ENCODE data around the gene OR2A12. TPM values are rescaled to one million over a fixed set of nuclear protein-coding genes. Genes with fewer than 3 reads are reported as not detected.

The OR2A12 gene
- total RNA-seq, 3 donors from 2014 or later, result not detected

DNA sequence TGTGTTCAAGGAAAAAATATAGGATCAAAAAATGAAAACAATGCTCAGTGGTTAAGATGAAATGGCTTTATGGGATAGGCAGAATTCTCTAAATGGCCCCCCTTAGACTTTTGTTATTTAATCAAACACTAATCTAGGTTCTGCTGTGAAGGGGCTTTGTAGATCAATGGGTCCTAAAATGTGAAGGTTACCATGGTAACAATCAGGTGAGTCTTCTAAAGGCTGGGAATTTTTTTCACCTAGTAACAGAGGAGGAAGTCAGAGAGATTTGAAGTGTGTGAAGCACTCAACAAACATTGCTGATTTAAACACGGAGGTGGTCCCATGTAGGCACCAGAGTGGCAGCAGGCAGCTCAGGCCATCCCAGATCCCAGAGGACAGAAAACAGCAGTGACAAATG is 48.0 kb downstream of the OR2A12 start:
- DNase-seq, result no peak
- H3K9me3 Mint-ChIP-seq, result no peaks in the 10 kb centered on the region

DNA sequence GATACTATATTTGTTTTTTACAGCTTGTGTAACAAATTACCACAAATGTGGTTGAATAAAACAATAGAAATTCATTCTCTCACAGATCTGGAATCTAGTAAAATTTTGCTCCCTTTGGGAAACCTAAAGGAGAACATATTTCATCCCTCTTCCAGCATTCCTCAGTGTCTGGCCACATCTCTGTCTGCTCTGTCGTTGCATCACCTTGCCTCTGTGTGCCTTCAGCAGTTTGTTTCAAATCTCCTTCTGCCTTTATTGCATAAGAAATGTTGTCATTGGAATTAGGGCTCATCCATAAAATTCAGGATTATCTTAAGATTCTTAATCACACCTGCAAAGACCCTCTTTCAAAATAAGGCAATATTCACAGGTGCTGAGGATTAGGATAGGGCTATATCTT is 51.4 kb downstream of the OR2A12 start:
- ATAC-seq (no peak), DNase-seq (no peak)
- H3K9me3 Mint-ChIP-seq, result no peaks in the 10 kb centered on the region
- no peaks in the 10 kb centered on the region for H3K4me1 Mint-ChIP-seq (ENCODE audit: low read depth)
- peaks cover 2% of the 10 kb centered on the region for H3K27me3 Mint-ChIP-seq (ENCODE audit: low read depth)
- no peaks in the 10 kb centered on the region for H3K36me3 Mint-ChIP-seq (ENCODE audit: insufficient read depth)
- no peak overlapping the region for H3K4me3 Mint-ChIP-seq

More for the DNA sequence above, 48.0 kb downstream of the OR2A12 start:
- Mint-ChIP-seq H3K4me1 (ENCODE audit: low read depth) (no peaks in the 10 kb centered on the region), H3K27me3 (ENCODE audit: low read depth) (peaks cover 4% of the 10 kb centered on the region), H3K36me3 (ENCODE audit: insufficient read depth) (no peaks in the 10 kb centered on the region), H3K4me3 (no peak overlapping the region)
- ATAC-seq, result no peak

DNA sequence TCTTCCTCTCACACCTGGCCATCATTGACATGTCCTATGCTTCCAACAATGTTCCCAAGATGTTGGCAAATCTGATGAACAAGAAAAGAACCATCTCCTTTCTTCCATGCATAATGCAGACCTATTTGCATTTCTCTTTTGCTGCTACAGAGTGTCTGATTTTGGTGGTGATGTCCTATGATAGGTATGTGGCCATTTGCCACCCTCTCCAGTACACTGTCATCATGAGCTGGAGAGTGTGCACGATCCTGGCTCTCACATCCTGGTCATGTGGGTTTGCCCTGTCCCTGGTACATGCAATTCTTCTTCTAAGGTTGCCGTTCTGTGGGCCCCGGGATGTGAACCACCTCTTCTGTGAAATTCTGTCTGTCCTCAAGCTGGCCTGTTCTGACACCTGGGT is 56.1 kb downstream of the OR2A12 start:
- Mint-ChIP-seq H3K4me3 (no peak overlapping the region), H3K36me3 (ENCODE audit: insufficient read depth) (no peaks in the 10 kb centered on the region), H3K27me3 (ENCODE audit: low read depth) (no peaks in the 10 kb centered on the region), H3K9me3 (peaks cover 4% of the 10 kb centered on the region), H3K4me1 (ENCODE audit: low read depth) (no peaks in the 10 kb centered on the region)
- DNase-seq, result no peak
- no peak for ATAC-seq

DNA sequence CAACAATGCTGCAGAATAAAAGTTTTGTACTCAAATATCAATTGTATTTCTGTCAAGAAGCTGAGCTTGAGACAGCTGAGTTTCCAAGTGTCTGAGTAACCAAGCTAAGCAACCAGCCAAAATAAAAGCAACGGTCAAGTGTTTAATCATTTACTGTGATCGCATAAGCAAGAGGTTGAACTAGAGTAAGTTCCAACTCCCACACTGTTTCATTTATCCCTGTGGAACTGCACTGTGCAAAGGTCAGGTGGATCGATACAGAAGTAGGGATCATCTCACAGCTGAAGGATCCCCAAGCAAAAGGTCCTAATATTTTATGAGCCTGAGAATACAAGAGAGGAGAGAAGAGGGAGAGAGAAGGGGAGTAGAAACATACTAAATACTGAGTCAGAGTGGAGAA is 58.3 kb downstream of the OR2A12 start:
- DNase-seq, result no peak
- Mint-ChIP-seq H3K27me3 (ENCODE audit: low read depth) (no peaks in the 10 kb centered on the region), H3K4me3 (no peak overlapping the region), H3K9me3 (peaks cover 23% of the 10 kb centered on the region), H3K36me3 (ENCODE audit: insufficient read depth) (peaks cover 4% of the 10 kb centered on the region), H3K4me1 (ENCODE audit: low read depth) (no peaks in the 10 kb centered on the region)
- ATAC-seq, result no peak

DNA sequence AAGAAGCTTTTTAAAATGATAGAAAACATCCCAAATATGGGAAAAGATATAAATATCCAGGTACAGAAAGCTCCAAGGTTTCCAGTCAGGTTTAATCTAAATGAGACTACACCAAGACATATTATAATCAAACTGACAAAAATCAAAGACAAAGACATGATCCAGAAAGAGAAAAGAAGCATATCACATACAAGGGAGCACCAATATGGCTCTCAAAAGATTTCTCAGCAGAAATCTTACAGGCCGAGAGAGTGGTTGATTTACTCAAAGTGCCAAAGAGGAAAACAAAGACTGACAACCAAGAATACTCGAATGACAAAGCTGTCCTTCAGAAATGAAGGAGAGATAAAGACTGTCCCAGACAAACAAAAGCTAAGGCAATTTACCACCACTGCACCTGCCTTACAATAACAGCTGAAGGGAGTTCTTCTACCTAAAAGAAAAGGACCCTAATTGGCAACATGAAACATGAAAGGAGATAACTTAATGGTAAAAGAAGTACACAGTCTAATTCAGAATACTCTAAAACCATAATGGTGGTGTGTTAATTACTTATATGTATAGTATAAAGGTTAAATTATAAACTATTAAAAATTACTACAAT is 62.2 kb downstream of the OR2A12 start:
- peaks cover 4% of the 10 kb centered on the region for H3K36me3 Mint-ChIP-seq (ENCODE audit: insufficient read depth)
- ATAC-seq (no peak), DNase-seq (no peak)
- H3K4me3 Mint-ChIP-seq, result no peak overlapping the region
- no peaks in the 10 kb centered on the region for H3K4me1 Mint-ChIP-seq (ENCODE audit: low read depth)
- peaks cover 33% of the 10 kb centered on the region for H3K9me3 Mint-ChIP-seq
- no peaks in the 10 kb centered on the region for H3K27me3 Mint-ChIP-seq (ENCODE audit: low read depth)

Other genes starting within 250 kb of the OR2A12 start
- gene TCAF1, start 184.1 kb upstream of the OR2A12 start, total RNA-seq, result 1 to 10 TPM; 2.7 to 4.1 (median 3.9) TPM
- gene OR2F2, start 151.0 kb upstream of the OR2A12 start, total RNA-seq, result not detected
- gene OR2F1, start 131.4 kb upstream of the OR2A12 start, total RNA-seq, result not detected
- gene OR6B1, start 86.0 kb upstream of the OR2A12 start, total RNA-seq, result not detected
- not detected for gene OR2A5, start 37.3 kb upstream of the OR2A12 start, total RNA-seq
- gene OR2A25, start 16.5 kb upstream of the OR2A12 start, total RNA-seq, result not detected
- gene OR2A2, start 23.3 kb downstream of the OR2A12 start, total RNA-seq, result not detected
- gene OR2A14, start 36.9 kb downstream of the OR2A12 start, total RNA-seq, result not detected
- gene CTAGE4, start 97.2 kb downstream of the OR2A12 start, total RNA-seq, result 1 to 10 TPM in 1 of 3 donors, under 1 TPM in 2; 0.29 to 1.6 (median 0.61) TPM
- gene ARHGEF35, start 109.6 kb downstream of the OR2A12 start, total RNA-seq, result 1 to 10 TPM; 1.7 to 4.0 (median 2.6) TPM
- not detected for gene OR2A42, start 153.3 kb downstream of the OR2A12 start, total RNA-seq
- under 1 TPM; 0.42 to 0.71 (median 0.58) TPM for gene OR2A7, start 178.5 kb downstream of the OR2A12 start, total RNA-seq
- under 1 TPM; 0.14 to 0.53 (median 0.29) TPM for gene CTAGE8, start 183.0 kb downstream of the OR2A12 start, total RNA-seq
- gene OR2A1, start 226.1 kb downstream of the OR2A12 start, total RNA-seq, result not detected